Tibial nerve (tissue), 4 donors: ENCODE data around the gene BYSL. TPM values are rescaled to one million over a fixed set of nuclear protein-coding genes. Genes with fewer than 3 reads are reported as not detected.

Experiments
- DNase-seq, 2 donors: peaks; one replicate each; pipeline ENCODE4 v3.0.0-alpha.2; 2019; ENCODE audit warnings: low spot score in 2 of 2
- H3K27ac ChIP-seq, 4 donors: fragments of 200-600 bp; sonication (generic) in 3 of 4; one replicate each; pipeline ENCODE4 v1.5.1; 2017 to 2019; ENCODE audit warnings: mild to moderate bottlenecking in 1 of 4
- H3K27me3 ChIP-seq, 2 donors: fragments of 200-600 bp; sonication (generic) in 1 of 2; one replicate each; pipeline versions ENCODE4 v1.5.1 to v1.6.0; 2017 to 2019
- H3K36me3 ChIP-seq, 3 donors: fragments of 200-600 bp; sonication (generic); one replicate each; pipeline ENCODE4 v1.5.1; 2018 to 2019
- H3K4me1 ChIP-seq, 4 donors: fragments of 200-600 bp; sonication (generic) in 3 of 4; one replicate each; pipeline ENCODE4 v1.5.1; 2017 to 2019
- H3K4me3 ChIP-seq, 4 donors: fragments of 200-600 bp; sonication (generic) in 3 of 4; one replicate each; pipeline ENCODE4 v1.5.1; 2017 to 2019; ENCODE audit warnings: mild to moderate bottlenecking in 1 of 4, moderate library complexity in 1 of 4
- H3K9me3 ChIP-seq, 4 donors: fragments of 200-600 bp; sonication (generic) in 3 of 4; one replicate each; pipeline ENCODE4 v1.5.1; 2017 to 2019
- CTCF ChIP-seq, 5 experiments: fragments of 200-600 bp in 3 of 5; fragments of 450-650 bp in 2 of 5; sonication (generic) in 3 of 5; IDR thresholded peaks; one replicate each; pipeline ENCODE4 v1.5.1; 2016 to 2019; ENCODE audit warnings: antibody characterized with exemption in 5 of 5, mild to moderate bottlenecking in 3 of 5, moderate library complexity in 2 of 5
- EP300 ChIP-seq, 2 donors: sonication (generic); formaldehyde crosslinking; IDR thresholded peaks; one replicate each; pipeline ENCODE4 v1.6.1; 2017; ENCODE audit warnings: antibody characterized with exemption in 2 of 2, mild to moderate bottlenecking in 1 of 2
- POLR2A ChIP-seq, 2 donors: fragments of 450-650 bp; IDR thresholded peaks; one replicate each; pipeline ENCODE4 v1.6.1; 2017; ENCODE audit warnings: antibody characterized with exemption in 2 of 2, mild to moderate bottlenecking in 2 of 2, moderate library complexity in 2 of 2
- WGBS, 2 donors: methylation state at CpG; one replicate each; pipeline ENCODE4 v1.1.5; 2018; 5-methylcytosine and 5-hydroxymethylcytosine counted together
- total RNA-seq, 4 donors: library from RNA; depleted of rRNA; stranded (reverse); fragments of >200 nt; gene quantifications; one replicate each; pipeline ENCODE4 v1.1.0, GENCODE V29; 2016

Gene BYSL
- total RNA-seq, 4 donors from 2014 or later, result 9.2 to 13.3 (median 12.8) TPM

- peak overlapping the region; percentile 10 to 90 (median 82) for H3K27ac ChIP-seq
- TF ChIP-seq POLR2A (IDR thresholded peaks at IDR 0.05) (no peak), EP300 (IDR thresholded peaks at IDR 0.05) (no peak), CTCF (IDR thresholded peaks at IDR 0.05) (no peak)
- H3K36me3 ChIP-seq, result peaks cover 0 to 14% (median 0%) of the 10 kb centered on the region in 3 donors
- H3K9me3 ChIP-seq, result no peaks in the 10 kb centered on the region
- peak overlapping the region in 3 of 4 donors; percentile 79 to 97 (median 87) for H3K4me3 ChIP-seq
- DNase-seq, result no peak
- H3K4me1 ChIP-seq, result peaks cover 0 to 27% (median 17%) of the 10 kb centered on the region in 4 donors
- H3K27me3 ChIP-seq, result no peaks in the 10 kb centered on the region
- 48% methylated on average over 3 of the region's 3 CpGs for WGBS, 2 donors
Observed at GRCh38 chr6:41896281-41896680, 25.0 kb upstream of the BYSL start.

DNA sequence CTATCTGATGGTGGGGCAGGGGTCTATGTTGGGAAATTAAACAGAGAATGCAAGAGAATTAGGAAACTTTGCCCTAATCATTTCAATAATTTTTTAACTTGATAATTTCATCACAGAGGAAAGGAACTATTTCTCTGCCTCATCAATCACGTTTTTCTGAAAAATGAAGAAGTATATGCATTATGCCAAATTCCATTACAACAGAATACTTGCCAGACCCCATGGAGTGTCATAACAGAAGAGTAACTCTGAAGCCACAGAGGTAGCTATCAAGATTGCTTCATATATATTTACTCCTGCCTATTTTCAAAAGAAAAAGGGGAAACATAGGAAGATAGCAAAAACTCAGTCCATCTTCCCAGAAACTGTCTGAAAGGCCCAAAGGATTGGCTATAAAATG is 20.4 kb upstream of the BYSL start:
- WGBS, 2 donors, result 66 to 80% methylated on average over 1 of the region's 1 CpG
- H3K36me3 ChIP-seq, result peaks cover 0 to 42% (median 6%) of the 10 kb centered on the region in 3 donors
- TF ChIP-seq CTCF (IDR thresholded peaks at IDR 0.05) (no peak), EP300 (IDR thresholded peaks at IDR 0.05) (no peak), POLR2A (IDR thresholded peaks at IDR 0.05) (no peak)

DNA sequence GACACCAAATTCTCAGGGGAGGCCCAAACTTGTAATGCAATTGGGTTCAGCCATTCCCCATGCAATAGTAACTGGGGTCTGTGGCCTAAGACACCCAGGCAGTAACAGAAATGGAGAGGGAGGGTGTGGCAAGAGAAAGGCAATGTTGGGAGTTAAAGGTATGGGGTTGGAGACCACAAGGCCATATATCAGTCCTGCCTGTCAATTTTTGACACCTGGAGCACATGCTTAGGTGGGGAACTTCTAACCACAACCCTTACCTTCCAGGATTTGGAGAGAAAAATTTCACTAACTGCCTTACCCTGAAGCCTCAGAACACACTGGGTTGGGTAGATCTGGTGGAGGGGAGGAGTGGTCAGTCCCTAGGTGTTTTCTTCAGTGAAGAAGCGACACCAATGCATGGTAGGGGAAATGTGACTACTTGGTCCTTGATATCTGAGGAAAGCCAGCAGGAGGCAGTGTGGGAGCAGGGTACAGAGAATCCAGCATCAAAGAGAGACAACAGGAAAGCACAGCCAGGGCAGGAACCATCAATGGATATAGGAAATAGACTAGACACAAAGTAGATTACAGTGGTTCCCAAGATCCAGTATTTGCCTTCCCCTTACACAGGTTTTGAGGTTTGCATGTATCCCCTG is 19.3 kb upstream of the BYSL start:
- Histone ChIP-seq H3K27ac (no peak overlapping the region), H3K27me3 (no peaks in the 10 kb centered on the region), H3K4me3 (no peak overlapping the region), H3K9me3 (no peaks in the 10 kb centered on the region), H3K36me3 (peaks cover 0 to 54% (median 15%) of the 10 kb centered on the region in 3 donors), H3K4me1 (no peaks in the 10 kb centered on the region)
- TF ChIP-seq EP300 (IDR thresholded peaks at IDR 0.05) (no peak), CTCF (IDR thresholded peaks at IDR 0.05) (no peak), POLR2A (IDR thresholded peaks at IDR 0.05) (no peak)
- 96 to 100% methylated on average over 1 of the region's 1 CpG for WGBS, 2 donors
- DNase-seq, result peak in 1 of 2 donors; percentile 10

More for the DNA sequence above, 20.4 kb upstream of the BYSL start:
- Histone ChIP-seq H3K9me3 (no peaks in the 10 kb centered on the region), H3K27ac (no peak overlapping the region), H3K4me3 (no peak overlapping the region), H3K4me1 (peaks cover 0 to 7% (median 6%) of the 10 kb centered on the region in 4 donors), H3K27me3 (no peaks in the 10 kb centered on the region)
- no peak for DNase-seq

DNA sequence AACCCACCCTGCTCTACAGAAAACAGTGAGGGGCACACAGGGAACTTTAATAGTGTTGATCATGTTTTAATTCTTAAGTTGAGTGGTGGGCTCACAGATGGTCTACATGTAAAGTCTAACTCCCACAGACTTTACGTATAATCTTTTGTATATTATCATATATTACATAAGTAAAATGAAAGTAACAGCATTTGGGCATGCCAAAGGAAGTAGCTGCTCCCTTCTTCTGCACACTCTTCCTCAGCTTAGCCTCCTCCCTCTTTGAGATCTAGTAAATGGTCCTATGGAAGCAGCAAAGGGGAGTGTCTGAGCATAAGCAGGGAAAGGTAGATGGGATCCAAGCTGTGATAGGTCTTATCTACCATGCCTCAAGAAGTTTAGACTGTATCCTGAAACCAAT is 11.6 kb upstream of the BYSL start:
- TF ChIP-seq CTCF (IDR thresholded peaks at IDR 0.05), result no peak
- no peak for TF ChIP-seq EP300 (IDR thresholded peaks at IDR 0.05)
- no peak for TF ChIP-seq POLR2A (IDR thresholded peaks at IDR 0.05)
- no peak overlapping the region for H3K4me3 ChIP-seq
- peaks cover 2 to 89% (median 25%) of the 10 kb centered on the region in 3 donors for H3K36me3 ChIP-seq
- H3K4me1 ChIP-seq, result peaks cover 0 to under 1% (median 0%) of the 10 kb centered on the region in 4 donors
- no peak for DNase-seq
- H3K9me3 ChIP-seq, result no peaks in the 10 kb centered on the region
- no peaks in the 10 kb centered on the region for H3K27me3 ChIP-seq
- H3K27ac ChIP-seq, result no peak overlapping the region
- WGBS, 2 donors, result 87 to 91% methylated on average over 1 of the region's 1 CpG

DNA sequence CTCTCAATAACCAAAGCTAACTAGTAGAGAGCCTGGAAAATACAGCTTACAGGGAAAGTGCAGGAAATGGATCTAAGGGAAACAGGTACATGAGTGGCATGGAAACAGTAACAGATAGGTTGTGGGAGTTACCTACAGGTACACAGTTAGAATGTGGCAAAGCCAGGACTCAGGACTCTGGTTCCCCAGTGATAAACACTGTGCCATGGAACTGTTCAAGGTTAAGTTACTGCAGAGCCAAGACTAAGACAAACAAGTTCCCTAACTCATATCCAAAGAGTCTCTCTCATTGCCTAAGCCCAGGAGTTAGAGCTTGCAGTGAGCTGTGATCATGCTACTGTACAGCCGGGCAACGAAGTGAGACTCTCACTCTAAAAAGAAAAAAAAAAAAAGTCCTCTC is 7.0 kb upstream of the BYSL start:
- Histone ChIP-seq H3K36me3 (peaks cover 0 to 64% (median under 1%) of the 10 kb centered on the region in 3 donors), H3K27ac (no peak overlapping the region), H3K4me1 (peaks cover 0 to 20% (median 0%) of the 10 kb centered on the region in 4 donors), H3K27me3 (no peaks in the 10 kb centered on the region), H3K9me3 (no peaks in the 10 kb centered on the region), H3K4me3 (no peak overlapping the region)
- WGBS, 2 donors, result 87 to 98% methylated on average over 2 of the region's 2 CpGs
- no peak for DNase-seq
- no peak for TF ChIP-seq EP300 (IDR thresholded peaks at IDR 0.05)
- no peak for TF ChIP-seq CTCF (IDR thresholded peaks at IDR 0.05)
- TF ChIP-seq POLR2A (IDR thresholded peaks at IDR 0.05), result no peak
